NB4 (cell line): ENCODE results near the gene EEPD1.

ENCODE experiments used
- MYC ChIP-seq: IDR thresholded peaks from 2 replicates; pipeline ENCODE4 v1.6.1; 2011; ENCODE audit warnings: low read depth, low read length
- POLR2A ChIP-seq: IDR thresholded peaks from 2 replicates; pipeline ENCODE4 v1.6.1; 2011; ENCODE audit warnings: mild to moderate bottlenecking; ENCODE audit not compliant: insufficient read length; ENCODE audit errors: extremely low read depth
- TF ChIP-seq, protein P1 (sequence below): IDR thresholded peaks from one replicate; pipeline ENCODE4 v1.5.1; 2012; ENCODE audit warnings: low read depth, low read length
- TF ChIP-seq, protein P2 (sequence below): IDR thresholded peaks from 2 replicates; pipeline ENCODE4 v1.6.1; 2011; ENCODE audit warnings: low read depth, low read length

DNA sequence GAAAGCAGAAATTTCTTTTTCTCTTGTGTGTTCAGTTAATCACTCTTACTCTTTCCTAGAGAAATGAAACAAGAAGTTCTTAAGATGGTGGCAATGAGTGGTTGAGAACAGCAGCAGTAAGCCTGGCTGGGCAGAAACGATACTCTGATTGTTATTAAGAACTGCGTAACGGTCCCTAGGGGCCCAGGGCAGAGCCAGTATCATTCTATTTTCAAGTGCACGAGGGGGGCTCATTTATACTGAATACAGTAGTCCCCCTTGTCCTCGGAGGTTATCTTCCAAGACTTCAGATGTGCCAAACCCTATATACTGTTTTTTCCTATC lies 64.9 kb downstream of the EEPD1 start:
- TF ChIP-seq, protein P1, sequence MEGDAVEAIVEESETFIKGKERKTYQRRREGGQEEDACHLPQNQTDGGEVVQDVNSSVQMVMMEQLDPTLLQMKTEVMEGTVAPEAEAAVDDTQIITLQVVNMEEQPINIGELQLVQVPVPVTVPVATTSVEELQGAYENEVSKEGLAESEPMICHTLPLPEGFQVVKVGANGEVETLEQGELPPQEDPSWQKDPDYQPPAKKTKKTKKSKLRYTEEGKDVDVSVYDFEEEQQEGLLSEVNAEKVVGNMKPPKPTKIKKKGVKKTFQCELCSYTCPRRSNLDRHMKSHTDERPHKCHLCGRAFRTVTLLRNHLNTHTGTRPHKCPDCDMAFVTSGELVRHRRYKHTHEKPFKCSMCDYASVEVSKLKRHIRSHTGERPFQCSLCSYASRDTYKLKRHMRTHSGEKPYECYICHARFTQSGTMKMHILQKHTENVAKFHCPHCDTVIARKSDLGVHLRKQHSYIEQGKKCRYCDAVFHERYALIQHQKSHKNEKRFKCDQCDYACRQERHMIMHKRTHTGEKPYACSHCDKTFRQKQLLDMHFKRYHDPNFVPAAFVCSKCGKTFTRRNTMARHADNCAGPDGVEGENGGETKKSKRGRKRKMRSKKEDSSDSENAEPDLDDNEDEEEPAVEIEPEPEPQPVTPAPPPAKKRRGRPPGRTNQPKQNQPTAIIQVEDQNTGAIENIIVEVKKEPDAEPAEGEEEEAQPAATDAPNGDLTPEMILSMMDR = no peak
- TF ChIP-seq, protein P2, sequence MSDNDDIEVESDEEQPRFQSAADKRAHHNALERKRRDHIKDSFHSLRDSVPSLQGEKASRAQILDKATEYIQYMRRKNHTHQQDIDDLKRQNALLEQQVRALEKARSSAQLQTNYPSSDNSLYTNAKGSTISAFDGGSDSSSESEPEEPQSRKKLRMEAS = no peak
- no peak for TF ChIP-seq MYC
- TF ChIP-seq POLR2A = no peak
